PFSK-1 (cell line): ENCODE data around the gene JAK1.

Source experiments
- FOXP2 ChIP-seq: optimal IDR thresholded peaks from 2 replicates; pipeline ENCODE3; 2011; ENCODE audit warnings: borderline replicate concordance, control low read depth, inconsistent platforms; ENCODE audit not compliant: insufficient read depth; ENCODE audit errors: extremely low read length, extremely low read depth
- POLR2AphosphoS5 ChIP-seq: IDR thresholded peaks from 2 replicates; pipeline ENCODE4 v1.6.1; 2012; ENCODE audit warnings: low read depth, mild to moderate bottlenecking, control low read depth, low read length, moderate library complexity
- REST ChIP-seq, 2 experiments: IDR thresholded peaks; 2 replicates each; pipeline versions ENCODE4 v1.6.1 to v1.8.0; 2011 to 2012; ENCODE audit warnings: low read depth in 2 of 2, low read length in 2 of 2, control low read depth in 1 of 2, inconsistent platforms in 1 of 2, mild to moderate bottlenecking in 1 of 2, moderate library complexity in 1 of 2; ENCODE audit not compliant: insufficient read depth in 1 of 2
- SIN3A ChIP-seq: IDR thresholded peaks from 2 replicates; pipeline ENCODE4 v1.6.1; 2012; ENCODE audit warnings: mild to moderate bottlenecking, low read length, moderate library complexity, borderline replicate concordance; ENCODE audit not compliant: insufficient read depth
- TAF1 ChIP-seq: IDR thresholded peaks from 2 replicates; pipeline ENCODE4 v1.6.1; 2012; ENCODE audit warnings: low read length, control low read depth, borderline replicate concordance; ENCODE audit not compliant: insufficient read depth

JAK1 gene

GRCh38 chr1:64874666-64875065, 91.7 kb downstream of the JAK1 start:
- no peak for TF ChIP-seq SIN3A
- TF ChIP-seq FOXP2 = no peak
- TF ChIP-seq POLR2AphosphoS5 = no peak
- TF ChIP-seq REST (IDR thresholded peaks at IDR 0.05; ENCODE audit: insufficient read depth in 1 of 2, low read depth in 2 of 2, low read length in 2 of 2) = no peak
- TF ChIP-seq TAF1 = no peak

GRCh38 chr1:64873576-64873975, 92.8 kb downstream of the JAK1 start:
- TF ChIP-seq REST (IDR thresholded peaks at IDR 0.05; ENCODE audit: insufficient read depth in 1 of 2, low read depth in 2 of 2, low read length in 2 of 2) (no peak), SIN3A (no peak), TAF1 (no peak), FOXP2 (no peak), POLR2AphosphoS5 (no peak)

- TF ChIP-seq FOXP2 (no peak), POLR2AphosphoS5 (no peak), TAF1 (no peak), SIN3A (no peak), REST (IDR thresholded peaks at IDR 0.05; ENCODE audit: insufficient read depth in 1 of 2, low read depth in 2 of 2, low read length in 2 of 2) (no peak)
These were observed 94.3 kb downstream of the JAK1 start for GRCh38 chr1:64872067-64872466.

GRCh38 chr1:64871256-64871655, 95.1 kb downstream of the JAK1 start:
- TF ChIP-seq FOXP2 (no peak), POLR2AphosphoS5 (no peak), SIN3A (no peak), REST (IDR thresholded peaks at IDR 0.05; ENCODE audit: insufficient read depth in 1 of 2, low read depth in 2 of 2, low read length in 2 of 2) (no peak), TAF1 (no peak)

GRCh38 chr1:64867266-64867665, 99.1 kb downstream of the JAK1 start:
- TF ChIP-seq REST (IDR thresholded peaks at IDR 0.05; ENCODE audit: insufficient read depth in 1 of 2, low read depth in 2 of 2, low read length in 2 of 2) = no peak
- no peak for TF ChIP-seq POLR2AphosphoS5
- TF ChIP-seq TAF1 = no peak
- no peak for TF ChIP-seq FOXP2
- no peak for TF ChIP-seq SIN3A
